ENCODE measurements around the gene RNF145. TPM values are rescaled to one million over a fixed set of nuclear protein-coding genes. Genes with fewer than 3 reads are reported as not detected.

Gene RNF145
- total RNA-seq, 1 donor from 2014 or later = 46.7 TPM

DNA sequence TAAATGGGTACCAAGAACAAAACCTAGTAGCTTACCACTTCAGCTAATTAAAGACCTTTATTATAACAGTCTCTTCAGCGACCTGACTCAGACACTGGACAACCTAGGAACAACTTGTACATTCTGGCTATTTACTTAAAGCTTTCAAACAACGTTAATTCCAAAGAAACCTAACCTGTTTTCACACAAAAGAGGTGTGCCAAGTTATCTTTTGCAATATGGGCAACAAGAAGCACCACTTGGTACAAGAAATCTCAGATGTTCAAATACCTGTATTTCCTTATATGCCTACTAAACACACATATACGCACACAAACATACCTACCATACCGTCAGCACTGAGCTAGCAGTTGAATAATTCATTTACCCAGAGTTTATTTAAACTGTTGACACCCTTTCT is 23.0 kb downstream of the RNF145 start:
- no peaks in the 10 kb centered on the region for H3K36me3 ChIP-seq (ENCODE audit: control insufficient read depth, insufficient read depth, low read length)
- no peaks in the 10 kb centered on the region for H3K27me3 ChIP-seq (ENCODE audit: control insufficient read depth, insufficient read depth, low read length)
- DNase-seq (ENCODE audit: low read depth) = no peak

DNA sequence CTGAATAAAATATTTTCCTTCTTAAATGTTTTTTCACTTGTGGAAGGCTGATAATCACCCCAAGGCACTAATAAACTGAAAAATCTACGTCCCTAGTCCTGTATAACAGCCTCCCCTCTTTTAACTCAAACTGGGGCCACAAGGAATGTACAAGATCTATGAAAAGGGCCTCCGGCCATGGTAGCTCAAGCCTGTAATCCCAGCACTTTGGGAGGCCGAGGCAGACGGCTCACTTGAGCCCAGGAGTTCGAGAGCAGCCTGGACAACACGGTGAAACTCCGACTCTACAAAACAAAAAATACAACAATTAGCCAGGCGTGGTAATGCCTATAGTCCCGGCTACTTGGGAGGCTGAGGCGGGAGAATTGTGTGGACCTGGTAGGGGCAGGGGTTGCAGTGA is 23.6 kb downstream of the RNF145 start:
- TF ChIP-seq, protein P1, sequence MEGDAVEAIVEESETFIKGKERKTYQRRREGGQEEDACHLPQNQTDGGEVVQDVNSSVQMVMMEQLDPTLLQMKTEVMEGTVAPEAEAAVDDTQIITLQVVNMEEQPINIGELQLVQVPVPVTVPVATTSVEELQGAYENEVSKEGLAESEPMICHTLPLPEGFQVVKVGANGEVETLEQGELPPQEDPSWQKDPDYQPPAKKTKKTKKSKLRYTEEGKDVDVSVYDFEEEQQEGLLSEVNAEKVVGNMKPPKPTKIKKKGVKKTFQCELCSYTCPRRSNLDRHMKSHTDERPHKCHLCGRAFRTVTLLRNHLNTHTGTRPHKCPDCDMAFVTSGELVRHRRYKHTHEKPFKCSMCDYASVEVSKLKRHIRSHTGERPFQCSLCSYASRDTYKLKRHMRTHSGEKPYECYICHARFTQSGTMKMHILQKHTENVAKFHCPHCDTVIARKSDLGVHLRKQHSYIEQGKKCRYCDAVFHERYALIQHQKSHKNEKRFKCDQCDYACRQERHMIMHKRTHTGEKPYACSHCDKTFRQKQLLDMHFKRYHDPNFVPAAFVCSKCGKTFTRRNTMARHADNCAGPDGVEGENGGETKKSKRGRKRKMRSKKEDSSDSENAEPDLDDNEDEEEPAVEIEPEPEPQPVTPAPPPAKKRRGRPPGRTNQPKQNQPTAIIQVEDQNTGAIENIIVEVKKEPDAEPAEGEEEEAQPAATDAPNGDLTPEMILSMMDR (IDR thresholded peaks at IDR 0.05; ENCODE audit: insufficient read depth, low read length, poor library complexity, severe bottlenecking) = no peak
- no peaks in the 10 kb centered on the region for H3K36me3 ChIP-seq (ENCODE audit: control insufficient read depth, insufficient read depth, low read length)
- no peaks in the 10 kb centered on the region for H3K27me3 ChIP-seq (ENCODE audit: control insufficient read depth, insufficient read depth, low read length)
- no peak for DNase-seq (ENCODE audit: low read depth)
- H3K4me3 ChIP-seq (ENCODE audit: low read depth, low read length) = no peak overlapping the region

More for the DNA sequence above, 23.0 kb downstream of the RNF145 start:
- TF ChIP-seq, protein P1 (IDR thresholded peaks at IDR 0.05; ENCODE audit: insufficient read depth, low read length, poor library complexity, severe bottlenecking) = no peak
- no peak overlapping the region for H3K4me3 ChIP-seq (ENCODE audit: low read depth, low read length)

DNA sequence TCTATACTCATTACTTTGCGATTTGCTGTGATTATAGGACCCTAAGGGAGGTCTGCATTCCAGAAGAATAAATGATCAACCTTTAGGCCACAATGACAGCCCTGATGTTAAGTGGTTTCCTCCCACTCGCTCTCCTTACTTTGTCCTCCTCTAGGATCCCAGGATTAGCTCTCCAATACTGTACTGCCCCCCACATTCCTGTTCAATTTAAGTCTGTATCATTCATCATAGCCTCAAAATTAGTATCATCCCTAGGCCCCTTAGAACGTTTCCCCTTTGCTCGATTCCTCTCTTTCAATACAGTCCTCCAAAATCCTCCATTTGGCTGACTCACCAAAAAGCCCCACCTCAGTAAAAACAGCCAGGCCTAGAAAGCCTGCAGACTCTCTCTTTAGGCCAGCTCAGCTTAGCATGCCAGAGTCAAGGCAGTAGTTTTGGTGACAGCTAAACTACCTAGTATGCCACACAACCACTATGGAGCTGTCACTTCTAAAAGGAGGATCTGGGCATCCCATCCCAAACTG is 24.4 kb downstream of the RNF145 start:
- peak; percentile 62 for DNase-seq (ENCODE audit: low read depth)

DNA sequence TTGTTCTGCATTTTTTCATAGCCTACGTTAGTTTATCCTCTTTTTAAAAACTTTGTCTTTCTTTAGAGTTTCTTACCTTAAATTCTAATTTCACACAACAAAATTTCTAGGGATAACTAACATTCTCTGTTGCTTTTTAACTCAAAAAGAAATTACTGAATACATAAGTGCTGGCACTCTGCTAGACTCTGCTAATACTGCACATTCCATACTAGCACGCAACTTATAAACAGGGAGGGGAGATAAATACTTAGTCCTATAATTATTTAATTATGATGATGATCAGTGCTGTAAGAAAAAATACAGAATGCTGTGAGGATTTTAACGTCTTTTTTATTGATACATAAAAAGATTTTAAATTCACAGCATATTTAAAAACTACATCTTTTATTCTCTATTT is 25.1 kb downstream of the RNF145 start:
- Histone ChIP-seq H3K4me3 (ENCODE audit: low read depth, low read length) (no peak overlapping the region), H3K27me3 (ENCODE audit: control insufficient read depth, insufficient read depth, low read length) (no peaks in the 10 kb centered on the region), H3K36me3 (ENCODE audit: control insufficient read depth, insufficient read depth, low read length) (no peaks in the 10 kb centered on the region)
- TF ChIP-seq, protein P1 (IDR thresholded peaks at IDR 0.05; ENCODE audit: insufficient read depth, low read length, poor library complexity, severe bottlenecking) = no peak
- DNase-seq (ENCODE audit: low read depth) = no peak

More for the DNA sequence above, 24.4 kb downstream of the RNF145 start:
- no peaks in the 10 kb centered on the region for H3K27me3 ChIP-seq (ENCODE audit: control insufficient read depth, insufficient read depth, low read length)
- TF ChIP-seq, protein P1 (IDR thresholded peaks at IDR 0.05; ENCODE audit: insufficient read depth, low read length, poor library complexity, severe bottlenecking) = no peak
- H3K36me3 ChIP-seq (ENCODE audit: control insufficient read depth, insufficient read depth, low read length) = no peaks in the 10 kb centered on the region
- no peak overlapping the region for H3K4me3 ChIP-seq (ENCODE audit: low read depth, low read length)

DNA sequence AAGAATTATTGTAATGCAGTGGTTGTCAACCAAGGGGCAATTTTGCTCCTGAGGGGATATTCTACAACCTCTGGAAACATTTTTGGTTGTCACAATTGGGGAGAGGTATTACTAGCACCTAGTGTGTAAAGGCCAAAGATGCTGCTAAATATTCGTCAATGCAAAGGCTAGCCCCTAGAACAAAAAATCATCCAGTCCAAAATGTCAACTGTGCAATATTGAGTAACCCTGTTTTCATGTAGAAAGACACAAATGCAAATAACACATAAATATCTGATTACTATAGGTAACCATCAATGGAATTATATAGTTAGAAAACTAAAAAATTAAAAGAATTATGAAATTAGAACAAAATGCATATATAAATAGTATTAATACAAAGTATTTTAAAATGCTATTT is 26.1 kb downstream of the RNF145 start:
- TF ChIP-seq, protein P1 (IDR thresholded peaks at IDR 0.05; ENCODE audit: insufficient read depth, low read length, poor library complexity, severe bottlenecking) = no peak
- DNase-seq (ENCODE audit: low read depth) = no peak
- Histone ChIP-seq H3K27me3 (ENCODE audit: control insufficient read depth, insufficient read depth, low read length) (no peaks in the 10 kb centered on the region), H3K4me3 (ENCODE audit: low read depth, low read length) (no peak overlapping the region), H3K36me3 (ENCODE audit: control insufficient read depth, insufficient read depth, low read length) (no peaks in the 10 kb centered on the region)

DNA sequence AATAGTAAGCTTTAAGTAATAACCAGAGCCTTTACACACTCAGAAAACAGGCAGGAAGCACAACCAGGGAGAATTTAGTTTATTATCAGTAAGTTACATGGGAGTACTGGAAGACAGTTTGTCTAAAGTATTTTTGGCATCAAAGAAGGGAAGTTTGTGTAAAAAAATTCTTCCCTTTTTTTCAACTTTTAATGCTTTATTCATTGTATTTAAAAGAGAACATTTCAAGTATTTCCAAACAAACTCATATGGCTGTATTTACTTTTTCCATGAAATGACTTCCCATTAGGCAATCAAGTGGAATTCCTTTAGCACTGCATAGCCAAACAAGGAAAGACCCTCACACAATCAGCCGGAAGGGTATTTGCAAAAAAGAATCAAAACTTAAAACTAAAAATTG is 26.7 kb downstream of the RNF145 start:
- Histone ChIP-seq H3K27me3 (ENCODE audit: control insufficient read depth, insufficient read depth, low read length) (no peaks in the 10 kb centered on the region), H3K4me3 (ENCODE audit: low read depth, low read length) (no peak overlapping the region), H3K36me3 (ENCODE audit: control insufficient read depth, insufficient read depth, low read length) (no peaks in the 10 kb centered on the region)
- TF ChIP-seq, protein P1 (IDR thresholded peaks at IDR 0.05; ENCODE audit: insufficient read depth, low read length, poor library complexity, severe bottlenecking) = no peak
- no peak for DNase-seq (ENCODE audit: low read depth)
